ENCODE results near the gene ABHD5. TPM values are rescaled to one million over a fixed set of nuclear protein-coding genes. Genes with fewer than 3 reads are reported as not detected.

Gene ABHD5
- total and polyA plus RNA-seq, 2 of the 13 experiments (the other 11 are each of a cell fraction or from before 2014, with no cell fraction given): 4.5 to 13.3 TPM

- POLR2A ChIA-PET: interaction anchor here (2.2 kb wide), 1 partner anchor 15 kb away, joined by 8 read pairs; no protein-coding TSS in a partner anchor
- peak; percentile 30 for DNase-seq (ENCODE audit: low spot score)
- TF ChIP-seq ZBTB40 (IDR thresholded peaks at IDR 0.05) (no peak), ZBTB40 (CRISPR knock-in tag; IDR thresholded peaks at IDR 0.05) (no peak), GATAD2A (CRISPR knock-in tag; IDR thresholded peaks at IDR 0.05) (no peak), ZNF619 (CRISPR knock-in tag; IDR thresholded peaks at IDR 0.05) (no peak), ZFP91 (CRISPR knock-in tag; IDR thresholded peaks at IDR 0.05; ENCODE audit: borderline replicate concordance) (0 out of 2 replicates have a peak, but pooled peaks have one; percentile 15), PATZ1 (CRISPR knock-in tag; IDR thresholded peaks at IDR 0.05) (peak; percentile 48; the same call in 1 of the 2 replicates), POLR2AphosphoS5 (IDR thresholded peaks at IDR 0.05; ENCODE audit: low read depth, low read length) (peak; percentile 44; the same call in 1 of the 2 replicates), MIXL1 (CRISPR knock-in tag; IDR thresholded peaks at IDR 0.05) (no peak), ZNF230 (CRISPR knock-in tag; IDR thresholded peaks at IDR 0.05) (no peak), RBFOX2 (IDR thresholded peaks at IDR 0.05; ENCODE audit: low read depth, low read length) (peak; percentile 64)
Observed at GRCh38 chr3:43691120-43691995, 620 bp downstream of the ABHD5 start.

More at GRCh38 chr3:43691120-43691995, 620 bp downstream of the ABHD5 start:
- Histone ChIP-seq H4K20me1 (ENCODE audit: insufficient read depth, low read length) (no peaks in the 10 kb centered on the region; the same call in 1 of the 2 replicates), H3K27me3 (ENCODE audit: control insufficient read depth in 1 of 2, insufficient read depth in 2 of 2, low read length in 2 of 2) (no peaks in the 10 kb centered on the region), H3K4me3 (replicated peaks in 1 of 3; ENCODE audit: insufficient read depth in 1 of 3, low read depth in 2 of 3, low read length in 3 of 3) (peak overlapping the region; percentile 75 to 87 (median 82)), H3K27ac (ENCODE audit: extremely low read length, insufficient read depth, low read length) (peak overlapping the region; percentile 86), H3K4me1 (ENCODE audit: insufficient read depth, low read length) (peaks cover 38% of the 10 kb centered on the region), H3K4me2 (ENCODE audit: low read depth, low read length) (peak overlapping the region; percentile 93), H3K36me3 (replicated peaks in 1 of 2; ENCODE audit: control insufficient read depth in 1 of 2, insufficient read depth in 2 of 2, low read length in 2 of 2) (no peaks in the 10 kb centered on the region), H3K9ac (ENCODE audit: insufficient read depth, low read depth, low read length) (peak overlapping the region; percentile 85), H3K79me2 (ENCODE audit: insufficient read depth, low read length) (peaks cover 12% of the 10 kb centered on the region), H3K9me3 (ENCODE audit: low read length) (no peaks in the 10 kb centered on the region), H2AFZ (ENCODE audit: low read length) (no peak overlapping the region)
- 0% methylated on average over 13 of the region's 72 CpGs for WGBS (ENCODE audit: low lambda C conversion rate)
- CTCF ChIA-PET (ENCODE audit: low intra/inter-chr PET ratio, low total read pairs): no interaction called here
- no TSS peak for BruUV-seq (replicated peaks)
- intact Hi-C loops (cut with micrococcal nuclease; ENCODE audit: unreplicated experiment): loop anchor here (1.0 to 2.0 kb wide), 3 partner anchors 68 to 147 kb away; partner anchors contain the start of gene ANO10
- FAIRE-seq: no peak
- in situ Hi-C loops (cut with HindIII; ENCODE audit: extremely low pct_ligation_motif_present, low pct_unique_long_range_greater_than_20kb): no loop called here
- peak; percentile 79 for ATAC-seq

All from HepG2 (cell line).